Dedifferentiated amniotic fluid mesenchymal stem cell (primary cell): ENCODE data around the gene HOXB8.

Source experiments
- DNase-seq: peaks from one replicate; pipeline ENCODE4 v3.0.0-alpha.2; 2016; ENCODE audit errors: extremely low spot score

HOXB8 gene

GRCh38 chr17:48583708-48584222, 31.3 kb downstream of the HOXB8 start:
- no peak for DNase-seq

GRCh38 chr17:48582750-48583069, 32.4 kb downstream of the HOXB8 start:
- DNase-seq: no peak

- DNase-seq: no peak
Observed at GRCh38 chr17:48579760-48580554, 35.1 kb downstream of the HOXB8 start.

- no peak for DNase-seq
Observed at GRCh38 chr17:48579471-48579759, 35.7 kb downstream of the HOXB8 start.

- no peak for DNase-seq
Observed at GRCh38 chr17:48578616-48579470, 36.2 kb downstream of the HOXB8 start.

GRCh38 chr17:48577946-48578615, 37.0 kb downstream of the HOXB8 start, which contains the start of gene HOXB4:
Gene HOXB4 (minus strand): TSS chr17:48578350. CDS start chr17:48578319, 31 bp downstream.
- no peak for DNase-seq

GRCh38 chr17:48577330-48577945, 37.7 kb downstream of the HOXB8 start:
- no peak for DNase-seq

GRCh38 chr17:48576479-48577309, 38.4 kb downstream of the HOXB8 start:
- no peak for DNase-seq

GRCh38 chr17:48575673-48576478, 39.2 kb downstream of the HOXB8 start:
- no peak for DNase-seq

GRCh38 chr17:48575066-48575582, 40.0 kb downstream of the HOXB8 start:
- DNase-seq: no peak

GRCh38 chr17:48574505-48575065, 40.5 kb downstream of the HOXB8 start:
- no peak for DNase-seq

- no peak for DNase-seq
Observed at GRCh38 chr17:48571826-48572417, 43.2 kb downstream of the HOXB8 start.

GRCh38 chr17:48571024-48571818, 43.9 kb downstream of the HOXB8 start:
- no peak for DNase-seq

GRCh38 chr17:48570325-48571023, 44.6 kb downstream of the HOXB8 start:
- DNase-seq: no peak

GRCh38 chr17:48569674-48570324, 45.3 kb downstream of the HOXB8 start:
- DNase-seq: no peak

- DNase-seq: no peak
Observed at GRCh38 chr17:48569240-48569582, 45.9 kb downstream of the HOXB8 start.

GRCh38 chr17:48568499-48569239, 46.4 kb downstream of the HOXB8 start:
- no peak for DNase-seq
